Smooth muscle cell (in vitro differentiated cells): ENCODE measurements around the gene RUNDC1. TPM values are rescaled to one million over a fixed set of nuclear protein-coding genes. Genes with fewer than 3 reads are reported as not detected.

Source experiments
- DNase-seq: peaks from one replicate; lab custom pipeline; 2025; ENCODE audit not compliant: unreplicated experiment; lab: John Stamatoyannopoulos, UW
- H2AFZ ChIP-seq: fragments of 200-600 bp; sonication (generic); 2 replicates; pipeline ENCODE4 v1.6.0; 2016; ENCODE audit warnings: antibody characterized with exemption, low read depth, mild to moderate bottlenecking
- H3F3A ChIP-seq: fragments of 200-600 bp; sonication (generic); 2 replicates; pipeline ENCODE4 v1.6.0; 2017; ENCODE audit warnings: antibody characterized with exemption, low read depth
- H3K27ac ChIP-seq: fragments of 200-600 bp; sonication (generic); 2 replicates; pipeline ENCODE4 v1.5.1; 2016; ENCODE audit warnings: low read depth, mild to moderate bottlenecking
- H3K27me3 ChIP-seq: fragments of 200-600 bp; sonication (generic); 2 replicates; pipeline ENCODE4 v1.6.1; 2016; ENCODE audit warnings: low read depth, mild to moderate bottlenecking
- H3K36me3 ChIP-seq: fragments of 200-600 bp; sonication (generic); 2 replicates; pipeline ENCODE4 v1.5.1; 2016; ENCODE audit warnings: low read depth
- H3K4me1 ChIP-seq: fragments of 200-600 bp; sonication (generic); 2 replicates; pipeline ENCODE4 v1.5.1; 2016; ENCODE audit warnings: low read depth
- H3K4me2 ChIP-seq: fragments of 200-600 bp; sonication (generic); 2 replicates; pipeline ENCODE4 v1.6.0; 2016; ENCODE audit warnings: mild to moderate bottlenecking
- H3K4me3 ChIP-seq: fragments of 200-600 bp; sonication (generic); 2 replicates; pipeline ENCODE4 v1.5.1; 2016; ENCODE audit warnings: mild to moderate bottlenecking
- H3K79me2 ChIP-seq: fragments of 200-600 bp; sonication (generic); 2 replicates; pipeline ENCODE4 v1.6.0; 2016; ENCODE audit warnings: low read depth, mild to moderate bottlenecking
- H3K9ac ChIP-seq: fragments of 200-600 bp; sonication (generic); 2 replicates; pipeline ENCODE4 v1.6.0; 2016; ENCODE audit warnings: low read depth
- H3K9me3 ChIP-seq: fragments of 200-600 bp; sonication (generic); replicated peaks from 2 replicates; pipeline ENCODE4 v1.5.1; 2016; ENCODE audit warnings: low read depth
- H4K20me1 ChIP-seq: fragments of 200-600 bp; sonication (generic); 2 replicates; pipeline ENCODE4 v1.6.0; 2016; ENCODE audit warnings: low read depth
- WGBS: methylation state at CpG from one replicate; pipeline ENCODE4 v1.1.7; 2016; ENCODE audit warnings: low lambda C conversion rate; 5-methylcytosine and 5-hydroxymethylcytosine counted together
- polyA plus RNA-seq: library from polyadenylated mRNA; unstranded; fragments of >200 nt; fragmentation: Nextera tagmentation; extraction: Ambion mirVana; gene quantifications from 2 replicates; pipeline ENCODE4 v1.2.1, GENCODE V29; 2016
- total RNA-seq: library from RNA; depleted of rRNA; stranded (reverse); fragments of >200 nt; gene quantifications from 2 replicates; pipeline ENCODE4 v1.2.3, GENCODE V29; 2014
- TF ChIP-seq, protein P1 (sequence below): fragments of 200-600 bp; sonication (generic); IDR thresholded peaks from 2 replicates; pipeline ENCODE4 v1.5.1; 2017; ENCODE audit warnings: borderline replicate concordance, mild to moderate bottlenecking, antibody characterized with exemption; ENCODE audit not compliant: insufficient read depth, poor library complexity, severe bottlenecking

The RUNDC1 gene
- total and polyA plus RNA-seq, 2 experiments from 2014 or later = 9.3 to 15.7 TPM

DNA sequence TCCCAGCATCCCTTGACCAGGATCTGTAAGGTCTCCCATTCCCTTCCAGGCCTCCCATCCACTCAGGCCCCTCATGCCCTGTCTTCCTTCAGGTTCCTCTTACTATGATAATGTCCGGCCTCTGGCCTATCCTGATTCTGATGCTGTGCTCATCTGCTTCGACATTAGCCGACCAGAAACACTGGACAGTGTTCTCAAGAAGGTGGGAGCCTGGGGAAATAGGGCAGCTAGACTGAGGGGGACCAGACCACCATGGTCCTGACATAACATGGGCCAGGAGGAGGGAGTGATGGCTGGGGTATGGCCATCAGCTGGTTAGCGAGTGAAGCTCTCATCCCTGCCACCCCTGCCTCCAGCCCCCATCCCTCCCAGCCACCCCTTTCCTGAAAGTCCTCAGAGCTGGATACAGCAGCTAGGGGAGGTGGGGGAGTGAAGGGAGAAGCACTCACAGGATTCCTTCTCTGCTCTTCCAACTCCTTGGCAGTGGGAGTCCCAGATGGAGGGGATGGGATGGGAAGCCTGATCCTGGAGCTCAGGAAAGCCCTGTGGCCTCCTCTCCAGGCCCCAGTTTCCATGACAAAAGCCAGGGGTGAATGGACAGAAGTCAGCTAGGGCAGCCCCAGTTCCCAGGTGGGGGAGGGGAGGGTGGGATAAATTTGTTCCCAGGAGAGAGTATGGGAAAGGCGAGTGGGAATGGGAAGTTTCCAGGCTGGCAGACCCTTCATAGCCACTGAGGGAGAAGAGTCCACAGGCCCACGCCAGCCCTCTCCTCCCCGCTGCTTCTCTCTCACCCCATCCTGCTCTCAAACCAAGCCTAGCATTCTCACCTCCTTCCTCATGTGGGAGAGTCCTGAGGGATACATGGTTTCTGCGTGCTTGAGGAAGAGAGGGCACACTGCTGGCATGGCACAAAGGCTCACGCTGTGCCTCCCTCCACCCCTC is 47.0 kb downstream of the RUNDC1 start:
- no peaks in the 10 kb centered on the region for H3K27me3 ChIP-seq
- WGBS = 87% methylated on average over 9 of the region's 9 CpGs
- DNase-seq = no peak
- H2AFZ ChIP-seq = no peak overlapping the region
- no peak overlapping the region for H3K27ac ChIP-seq
- H3K4me2 ChIP-seq = no peak overlapping the region
- H3K4me3 ChIP-seq = no peak overlapping the region
- H3K9me3 ChIP-seq = no peaks in the 10 kb centered on the region
- H3K9ac ChIP-seq = no peak overlapping the region
- H3K4me1 ChIP-seq = no peaks in the 10 kb centered on the region
- no peaks in the 10 kb centered on the region for H4K20me1 ChIP-seq
- TF ChIP-seq, protein P1, sequence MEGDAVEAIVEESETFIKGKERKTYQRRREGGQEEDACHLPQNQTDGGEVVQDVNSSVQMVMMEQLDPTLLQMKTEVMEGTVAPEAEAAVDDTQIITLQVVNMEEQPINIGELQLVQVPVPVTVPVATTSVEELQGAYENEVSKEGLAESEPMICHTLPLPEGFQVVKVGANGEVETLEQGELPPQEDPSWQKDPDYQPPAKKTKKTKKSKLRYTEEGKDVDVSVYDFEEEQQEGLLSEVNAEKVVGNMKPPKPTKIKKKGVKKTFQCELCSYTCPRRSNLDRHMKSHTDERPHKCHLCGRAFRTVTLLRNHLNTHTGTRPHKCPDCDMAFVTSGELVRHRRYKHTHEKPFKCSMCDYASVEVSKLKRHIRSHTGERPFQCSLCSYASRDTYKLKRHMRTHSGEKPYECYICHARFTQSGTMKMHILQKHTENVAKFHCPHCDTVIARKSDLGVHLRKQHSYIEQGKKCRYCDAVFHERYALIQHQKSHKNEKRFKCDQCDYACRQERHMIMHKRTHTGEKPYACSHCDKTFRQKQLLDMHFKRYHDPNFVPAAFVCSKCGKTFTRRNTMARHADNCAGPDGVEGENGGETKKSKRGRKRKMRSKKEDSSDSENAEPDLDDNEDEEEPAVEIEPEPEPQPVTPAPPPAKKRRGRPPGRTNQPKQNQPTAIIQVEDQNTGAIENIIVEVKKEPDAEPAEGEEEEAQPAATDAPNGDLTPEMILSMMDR = no peak
- no peaks in the 10 kb centered on the region for H3K36me3 ChIP-seq
- no peaks in the 10 kb centered on the region for H3K79me2 ChIP-seq
- H3F3A ChIP-seq = peaks cover 2% of the 10 kb centered on the region

DNA sequence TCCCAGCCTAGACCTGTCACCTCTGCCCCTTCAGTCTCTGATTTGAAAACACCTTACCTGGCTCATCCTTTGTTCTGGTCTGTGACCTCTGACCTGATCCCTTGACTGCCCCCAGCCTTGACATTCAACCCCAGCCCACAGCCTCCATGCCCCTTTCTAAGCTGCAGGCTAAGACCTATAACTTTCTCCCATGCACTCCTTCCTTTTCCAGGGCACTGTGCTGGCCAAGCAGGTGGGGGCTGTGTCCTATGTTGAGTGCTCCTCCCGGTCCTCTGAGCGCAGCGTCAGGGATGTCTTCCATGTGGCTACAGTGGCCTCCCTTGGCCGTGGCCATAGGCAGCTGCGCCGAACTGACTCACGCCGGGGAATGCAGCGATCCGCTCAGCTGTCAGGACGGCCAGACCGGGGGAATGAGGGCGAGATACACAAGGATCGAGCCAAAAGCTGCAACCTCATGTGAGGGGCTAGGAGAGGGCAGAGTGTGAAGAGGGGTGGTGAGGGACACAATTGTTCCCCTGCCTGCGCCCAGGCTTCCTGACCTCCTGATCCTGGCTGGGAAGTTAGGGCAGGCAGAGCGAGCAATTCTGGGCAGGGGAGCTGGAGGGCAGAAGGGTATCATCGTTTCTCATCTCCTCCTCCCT is 48.0 kb downstream of the RUNDC1 start:
- H3F3A ChIP-seq = peaks cover 2% of the 10 kb centered on the region
- H3K27me3 ChIP-seq = no peaks in the 10 kb centered on the region
- DNase-seq = no peak
- H3K4me2 ChIP-seq = no peak overlapping the region
- H3K4me1 ChIP-seq = peaks cover 2% of the 10 kb centered on the region
- no peaks in the 10 kb centered on the region for H3K79me2 ChIP-seq
- WGBS = 94% methylated on average over 17 of the region's 17 CpGs
- no peak overlapping the region for H3K27ac ChIP-seq
- H3K9me3 ChIP-seq = no peaks in the 10 kb centered on the region
- H3K9ac ChIP-seq = no peak overlapping the region
- H3K36me3 ChIP-seq = no peaks in the 10 kb centered on the region
- no peaks in the 10 kb centered on the region for H4K20me1 ChIP-seq
- no peak overlapping the region for H3K4me3 ChIP-seq
- TF ChIP-seq, protein P1 = no peak
- no peak overlapping the region for H2AFZ ChIP-seq

DNA sequence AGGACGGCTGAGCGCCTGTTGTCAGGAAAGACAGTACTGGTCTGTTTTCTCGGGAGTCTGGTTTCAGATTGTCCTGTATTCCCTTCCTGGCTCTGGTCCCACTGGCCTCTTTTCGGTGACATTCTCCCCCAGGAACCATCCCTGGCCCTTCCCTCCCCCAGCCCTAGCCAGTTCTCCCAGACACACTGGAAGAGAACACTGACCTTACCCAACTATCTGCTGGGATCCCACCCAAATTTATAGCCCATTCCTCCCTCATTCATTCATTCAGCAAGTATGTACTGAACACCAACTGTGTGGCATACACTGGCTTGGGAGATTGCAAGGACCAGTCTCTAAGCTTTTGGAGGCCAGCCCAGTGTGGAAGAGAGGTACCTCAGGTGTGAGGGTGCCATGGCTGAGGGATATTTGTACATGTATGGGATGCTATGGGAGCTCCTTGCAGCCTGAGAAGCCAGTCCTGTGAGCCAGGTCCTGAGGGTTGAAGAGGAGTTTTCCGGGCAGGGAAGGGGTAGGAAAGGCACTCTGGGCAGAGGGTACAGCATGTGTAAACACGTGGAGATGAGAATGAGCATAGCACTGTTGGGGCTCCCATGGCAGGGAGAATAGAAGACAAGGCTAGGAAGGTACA is 49.9 kb downstream of the RUNDC1 start:
- 77% methylated on average over 6 of the region's 6 CpGs for WGBS
- Histone ChIP-seq H3F3A (no peaks in the 10 kb centered on the region), H2AFZ (no peak overlapping the region), H3K4me3 (no peak overlapping the region), H3K9me3 (no peaks in the 10 kb centered on the region), H4K20me1 (no peaks in the 10 kb centered on the region), H3K27ac (no peak overlapping the region), H3K79me2 (no peaks in the 10 kb centered on the region), H3K27me3 (no peaks in the 10 kb centered on the region), H3K4me2 (no peak overlapping the region), H3K9ac (no peak overlapping the region), H3K36me3 (no peaks in the 10 kb centered on the region), H3K4me1 (peaks cover 21% of the 10 kb centered on the region)
- TF ChIP-seq, protein P1 = no peak
- no peak for DNase-seq
